Ascending aorta (tissue), 2 donors: ENCODE measurements around the gene SERPINI2. TPM values are rescaled to one million over a fixed set of nuclear protein-coding genes. Genes with fewer than 3 reads are reported as not detected.

Experiments used
- DNase-seq, 2 donors: peaks; one replicate each; pipeline ENCODE4 v3.0.0-alpha.2; 2019; ENCODE audit warnings: low spot score in 2 of 2
- H3K27ac ChIP-seq, 2 donors: fragments of 200-600 bp; sonication (generic); one replicate each; pipeline ENCODE4 v1.5.1; 2016 to 2017; ENCODE audit warnings: mild to moderate bottlenecking in 1 of 2
- H3K27me3 ChIP-seq: fragments of 200-600 bp; sonication (generic); one replicate; pipeline ENCODE4 v1.5.1; 2017
- H3K36me3 ChIP-seq, 2 donors: fragments of 200-600 bp; sonication (generic); one replicate each; pipeline ENCODE4 v1.5.1; 2016
- H3K4me1 ChIP-seq, 2 donors: fragments of 200-600 bp; sonication (generic); one replicate each; pipeline ENCODE4 v1.5.1; 2016 to 2017; ENCODE audit warnings: mild to moderate bottlenecking in 1 of 2
- H3K4me3 ChIP-seq, 2 donors: fragments of 200-600 bp; sonication (generic); one replicate each; pipeline ENCODE4 v1.5.1; 2016 to 2017; ENCODE audit warnings: mild to moderate bottlenecking in 1 of 2
- H3K9me3 ChIP-seq, 2 donors: fragments of 200-600 bp; sonication (generic); one replicate each; pipeline ENCODE4 v1.5.1; 2016
- CTCF ChIP-seq, 3 experiments: fragments of 200-600 bp in 2 of 3; fragments of 450-650 bp in 1 of 3; sonication (generic) in 2 of 3; IDR thresholded peaks; one replicate each; pipeline ENCODE4 v1.5.1; 2016 to 2019; ENCODE audit warnings: antibody characterized with exemption in 3 of 3, mild to moderate bottlenecking in 1 of 3, moderate library complexity in 1 of 3
- intact Hi-C: fragments of 100-400 bp; cut with DNase I; formaldehyde crosslinking; loops from one replicate; pipeline ENCODE4 v1.15.1; 2023
- total RNA-seq: library from RNA; depleted of rRNA; stranded (reverse); fragments of >200 nt; gene quantifications from one replicate; pipeline ENCODE4 v1.1.0, GENCODE V29; 2016

The SERPINI2 gene
- total RNA-seq, 1 donor from 2014 or later = not detected

- TF ChIP-seq CTCF (IDR thresholded peaks at IDR 0.05) = peak in 1 of 3 experiments; percentile 13
- H3K4me3 ChIP-seq = no peak overlapping the region
- H3K27me3 ChIP-seq = no peaks in the 10 kb centered on the region
- H3K4me1 ChIP-seq = no peaks in the 10 kb centered on the region
- no peak for DNase-seq
- H3K9me3 ChIP-seq = no peaks in the 10 kb centered on the region
- no peaks in the 10 kb centered on the region for H3K36me3 ChIP-seq
- H3K27ac ChIP-seq = no peak overlapping the region
- intact Hi-C loops = no loop called here
Observed at GRCh38 chr3:167406876-167407492, 66.9 kb downstream of the SERPINI2 start.

- intact Hi-C loops = no loop called here
- TF ChIP-seq CTCF (IDR thresholded peaks at IDR 0.05) = no peak
- H3K9me3 ChIP-seq = no peaks in the 10 kb centered on the region
- DNase-seq = no peak
- H3K27ac ChIP-seq = no peak overlapping the region
- no peak overlapping the region for H3K4me3 ChIP-seq
- H3K27me3 ChIP-seq = no peaks in the 10 kb centered on the region
- no peaks in the 10 kb centered on the region for H3K4me1 ChIP-seq
- H3K36me3 ChIP-seq = no peaks in the 10 kb centered on the region
Observed at GRCh38 chr3:167397826-167398225, 76.0 kb downstream of the SERPINI2 start.

- DNase-seq = no peak
- H3K27me3 ChIP-seq = no peaks in the 10 kb centered on the region
- H3K4me1 ChIP-seq = no peaks in the 10 kb centered on the region
- H3K27ac ChIP-seq = no peak overlapping the region
- no peak for TF ChIP-seq CTCF (IDR thresholded peaks at IDR 0.05)
- no peak overlapping the region for H3K4me3 ChIP-seq
- H3K36me3 ChIP-seq = no peaks in the 10 kb centered on the region
- no peaks in the 10 kb centered on the region for H3K9me3 ChIP-seq
- intact Hi-C loops = no loop called here
Observed at GRCh38 chr3:167396075-167396474, 77.8 kb downstream of the SERPINI2 start.

GRCh38 chr3:167394003-167394402 lies 79.8 kb downstream of the SERPINI2 start:
- H3K36me3 ChIP-seq = no peaks in the 10 kb centered on the region
- no peak overlapping the region for H3K27ac ChIP-seq
- no peaks in the 10 kb centered on the region for H3K27me3 ChIP-seq
- H3K4me3 ChIP-seq = no peak overlapping the region
- no peaks in the 10 kb centered on the region for H3K9me3 ChIP-seq
- no peaks in the 10 kb centered on the region for H3K4me1 ChIP-seq
- no peak for DNase-seq
- intact Hi-C loops = no loop called here
- no peak for TF ChIP-seq CTCF (IDR thresholded peaks at IDR 0.05)

Other genes starting within 250 kb of the SERPINI2 start
- not detected for gene ZBBX, start 93.7 kb downstream of the SERPINI2 start, total RNA-seq
- not detected for gene WDR49, start 179.9 kb upstream of the SERPINI2 start, total RNA-seq